IPS-18a (cell line): ENCODE measurements around the gene MYOG.

ENCODE experiments used
- H3K27ac ChIP-seq: one replicate; pipeline ENCODE4 v1.5.1; 2013; ENCODE audit warnings: low read length
- H3K27me3 ChIP-seq: one replicate; pipeline ENCODE4 v1.6.1; 2013; ENCODE audit warnings: mild to moderate bottlenecking, low read length; ENCODE audit not compliant: control insufficient read depth, insufficient read depth
- H3K36me3 ChIP-seq: one replicate; pipeline ENCODE4 v1.6.1; 2013; ENCODE audit warnings: low read depth, low read length; ENCODE audit not compliant: control insufficient read depth
- H3K4me1 ChIP-seq: one replicate; pipeline ENCODE4 v1.6.1; 2013; ENCODE audit warnings: low read depth, low read length; ENCODE audit not compliant: control insufficient read depth
- H3K4me3 ChIP-seq: one replicate; pipeline ENCODE4 v1.5.1; 2013; ENCODE audit warnings: low read length
- H3K9ac ChIP-seq: one replicate; pipeline ENCODE4 v1.6.1; 2013; ENCODE audit warnings: mild to moderate bottlenecking, low read length, moderate library complexity
- H3K9me3 ChIP-seq: one replicate; pipeline ENCODE4 v1.6.1; 2013; ENCODE audit warnings: low read depth, low read length; ENCODE audit not compliant: control insufficient read depth

The MYOG gene

DNA sequence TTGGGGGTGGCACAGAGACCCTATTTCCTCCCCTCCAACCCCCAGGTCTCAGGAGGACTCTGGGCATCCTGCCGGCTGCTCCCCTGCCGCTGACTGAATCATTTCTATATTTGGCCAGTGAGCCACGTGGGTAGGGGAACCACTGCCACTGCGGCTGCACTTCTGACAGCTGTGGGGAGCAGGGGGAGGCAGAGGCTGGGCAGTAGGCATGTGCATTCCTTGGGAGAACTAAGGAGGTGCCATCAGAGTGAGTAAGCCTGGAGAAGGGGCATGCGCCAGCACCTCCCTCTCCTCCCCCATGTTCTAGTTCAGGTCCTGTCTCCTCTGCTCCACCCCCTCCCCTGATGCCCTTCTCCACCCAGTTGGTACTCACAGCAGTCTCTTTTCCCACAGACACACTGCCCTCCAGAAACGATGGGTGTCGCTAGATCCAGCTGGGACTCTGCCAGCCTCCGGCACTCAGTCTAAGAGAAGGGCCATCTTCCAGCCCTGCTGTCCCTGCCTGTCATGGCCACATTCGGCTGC lies 47.5 kb downstream of the MYOG start:
- Histone ChIP-seq H3K27ac (no peak overlapping the region), H3K9ac (no peak overlapping the region), H3K27me3 (no peaks in the 10 kb centered on the region), H3K36me3 (no peaks in the 10 kb centered on the region), H3K4me1 (peaks cover 4% of the 10 kb centered on the region), H3K4me3 (no peak overlapping the region), H3K9me3 (no peaks in the 10 kb centered on the region)

DNA sequence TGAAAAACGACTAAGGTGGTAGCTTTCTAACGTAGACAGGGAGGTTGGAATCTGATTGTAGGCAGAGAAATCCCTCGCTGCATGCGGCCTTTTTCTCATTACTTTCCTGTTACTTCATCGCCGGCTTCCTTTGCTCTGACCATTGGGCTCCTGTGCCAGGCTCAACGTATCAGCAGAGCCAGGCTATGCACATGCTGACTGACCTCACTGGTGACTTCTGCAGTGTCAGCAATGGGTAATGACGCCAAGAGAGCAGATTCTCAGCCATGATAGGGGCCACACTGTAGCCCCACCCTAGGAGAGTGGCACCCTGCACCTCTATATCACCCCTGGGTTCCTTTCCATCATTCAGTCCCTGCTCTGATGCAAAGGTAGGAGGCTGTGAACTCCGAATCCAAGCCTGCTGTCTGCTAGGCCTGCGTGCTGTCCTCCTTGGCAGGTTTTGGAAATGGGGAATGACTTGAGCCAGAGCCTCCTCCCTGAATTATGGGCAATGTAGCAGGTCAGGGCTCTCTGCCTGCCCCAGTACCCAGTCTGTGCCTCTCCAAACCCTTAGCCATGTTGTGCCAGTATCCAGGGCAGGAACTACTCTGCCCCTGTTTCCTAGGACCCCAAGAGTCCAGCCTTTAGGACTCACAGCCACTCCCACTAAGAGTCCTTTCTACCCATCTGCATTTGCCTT lies 48.2 kb downstream of the MYOG start:
- no peak overlapping the region for H3K4me3 ChIP-seq
- no peaks in the 10 kb centered on the region for H3K36me3 ChIP-seq
- no peak overlapping the region for H3K27ac ChIP-seq
- H3K9me3 ChIP-seq = no peaks in the 10 kb centered on the region
- H3K9ac ChIP-seq = no peak overlapping the region
- H3K4me1 ChIP-seq = peaks cover 4% of the 10 kb centered on the region
- no peaks in the 10 kb centered on the region for H3K27me3 ChIP-seq

GRCh38 chr1:203036537-203036936 lies 49.3 kb downstream of the MYOG start:
- H3K27me3 ChIP-seq = no peaks in the 10 kb centered on the region

GRCh38 chr1:203036135-203036534 lies 49.7 kb downstream of the MYOG start:
- H3K4me1 ChIP-seq = peaks cover 4% of the 10 kb centered on the region
- no peaks in the 10 kb centered on the region for H3K9me3 ChIP-seq
- no peaks in the 10 kb centered on the region for H3K36me3 ChIP-seq
- H3K9ac ChIP-seq = no peak overlapping the region
- no peak overlapping the region for H3K27ac ChIP-seq
- H3K4me3 ChIP-seq = no peak overlapping the region
- H3K27me3 ChIP-seq = no peaks in the 10 kb centered on the region

More at GRCh38 chr1:203036537-203036936, 49.3 kb downstream of the MYOG start:
- H3K36me3 ChIP-seq = no peaks in the 10 kb centered on the region
- no peaks in the 10 kb centered on the region for H3K9me3 ChIP-seq
- H3K4me3 ChIP-seq = no peak overlapping the region
- H3K9ac ChIP-seq = no peak overlapping the region
- peaks cover 4% of the 10 kb centered on the region for H3K4me1 ChIP-seq
- no peak overlapping the region for H3K27ac ChIP-seq

DNA sequence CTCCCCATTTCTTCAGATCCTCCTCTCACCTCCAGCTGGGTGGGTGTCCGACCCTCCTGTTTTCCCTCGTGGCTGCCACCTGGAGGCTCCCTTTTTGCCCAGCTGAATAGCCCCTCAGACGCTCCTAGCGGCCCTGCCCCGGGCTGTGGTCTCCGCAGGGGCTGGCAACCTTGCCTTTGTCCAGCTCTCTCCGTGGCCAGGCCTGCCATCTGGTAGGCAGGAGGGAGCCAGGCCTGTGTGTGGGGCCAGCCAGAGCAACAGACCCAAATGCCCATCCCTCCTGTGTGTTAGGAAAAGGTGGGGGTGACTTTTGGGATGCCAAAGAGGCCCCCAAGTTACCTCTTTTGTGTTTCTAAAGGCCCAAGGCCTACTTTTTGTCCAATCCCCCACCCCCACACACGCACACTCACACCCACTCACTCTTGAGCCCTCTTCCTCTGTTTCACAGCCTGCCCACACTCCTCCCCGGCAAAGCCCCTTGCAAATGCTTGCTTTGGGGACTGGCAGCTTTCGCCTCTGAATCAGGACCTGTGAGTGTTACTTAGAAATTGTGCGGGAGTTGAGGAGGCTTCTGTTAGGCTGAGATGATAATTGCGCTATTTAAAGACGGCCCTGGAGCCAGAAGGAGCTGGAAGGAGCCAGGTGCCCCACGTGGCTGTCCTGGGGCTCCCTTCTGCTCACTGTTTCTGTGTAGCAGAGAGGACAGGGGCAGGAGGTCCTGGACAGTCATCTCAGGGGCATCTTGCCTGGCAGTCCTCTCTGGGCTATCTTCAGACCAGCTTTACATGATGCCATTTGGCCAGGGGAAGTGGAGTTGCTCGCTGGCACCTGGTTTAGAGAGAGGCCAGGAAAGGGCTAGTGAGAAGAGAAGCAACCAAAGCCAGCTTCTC lies 50.5 kb downstream of the MYOG start:
- Histone ChIP-seq H3K4me3 (no peak overlapping the region), H3K36me3 (no peaks in the 10 kb centered on the region), H3K9me3 (no peaks in the 10 kb centered on the region), H3K27ac (no peak overlapping the region), H3K4me1 (peaks cover 4% of the 10 kb centered on the region), H3K27me3 (no peaks in the 10 kb centered on the region), H3K9ac (no peak overlapping the region)

DNA sequence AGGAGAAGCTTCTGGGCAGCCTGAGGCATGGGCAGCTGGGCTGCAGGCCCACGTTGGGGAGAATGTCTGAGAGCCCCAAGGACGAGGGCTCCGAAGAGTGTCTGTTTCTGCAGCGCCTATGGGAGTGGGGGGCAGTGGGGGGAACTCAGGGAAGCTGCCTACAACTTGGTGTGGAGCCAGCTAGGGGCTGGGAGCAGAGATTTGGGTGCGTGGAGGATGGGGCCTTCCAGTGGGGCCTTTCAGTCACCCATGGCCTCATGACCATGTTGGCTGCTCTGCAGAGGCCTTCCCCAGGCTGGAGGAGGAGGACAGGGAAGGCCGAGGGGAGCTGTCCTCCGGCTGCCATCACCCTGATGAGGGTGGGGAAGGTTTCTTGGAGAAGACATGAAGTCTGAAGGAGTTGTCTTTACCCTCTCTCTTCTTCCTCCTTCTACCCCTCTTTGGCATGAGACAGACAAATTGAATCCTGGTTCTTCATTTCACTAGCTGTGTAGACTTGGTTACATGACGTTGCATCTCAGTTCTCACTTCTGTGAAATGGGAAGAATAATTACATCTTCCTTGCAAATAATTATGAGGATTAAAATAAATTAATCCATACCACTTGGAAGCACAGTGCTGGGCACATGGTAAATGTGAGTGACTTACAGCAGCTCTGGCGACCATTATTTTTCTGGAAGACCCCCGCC lies 51.2 kb downstream of the MYOG start:
- Histone ChIP-seq H3K27me3 (no peaks in the 10 kb centered on the region), H3K4me1 (peaks cover under 1% of the 10 kb centered on the region), H3K9ac (no peak overlapping the region), H3K9me3 (no peaks in the 10 kb centered on the region), H3K27ac (no peak overlapping the region), H3K4me3 (no peak overlapping the region), H3K36me3 (no peaks in the 10 kb centered on the region)

DNA sequence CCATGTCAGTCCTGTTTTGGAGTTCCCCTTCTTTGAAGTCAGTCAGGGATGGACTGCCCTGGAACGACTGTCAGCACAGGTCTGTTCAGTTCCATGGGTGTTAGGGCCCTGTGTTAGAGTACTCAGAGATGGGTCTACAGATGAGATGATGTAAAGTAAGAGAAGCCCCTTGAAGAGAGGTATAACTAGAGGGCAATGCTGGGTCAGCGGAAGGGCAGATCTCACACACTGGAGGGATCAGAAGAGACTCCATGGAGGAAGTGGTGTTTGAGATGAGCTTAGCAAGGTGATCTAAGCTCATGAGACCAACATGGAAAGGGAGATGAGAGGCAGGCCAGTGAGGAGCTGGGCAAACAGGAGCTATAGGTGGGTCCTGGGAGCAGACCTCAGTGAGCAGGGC lies 51.9 kb downstream of the MYOG start:
- Histone ChIP-seq H3K27ac (no peak overlapping the region), H3K9me3 (no peaks in the 10 kb centered on the region), H3K4me1 (no peaks in the 10 kb centered on the region), H3K27me3 (peaks cover under 1% of the 10 kb centered on the region), H3K4me3 (no peak overlapping the region), H3K36me3 (no peaks in the 10 kb centered on the region), H3K9ac (no peak overlapping the region)

DNA sequence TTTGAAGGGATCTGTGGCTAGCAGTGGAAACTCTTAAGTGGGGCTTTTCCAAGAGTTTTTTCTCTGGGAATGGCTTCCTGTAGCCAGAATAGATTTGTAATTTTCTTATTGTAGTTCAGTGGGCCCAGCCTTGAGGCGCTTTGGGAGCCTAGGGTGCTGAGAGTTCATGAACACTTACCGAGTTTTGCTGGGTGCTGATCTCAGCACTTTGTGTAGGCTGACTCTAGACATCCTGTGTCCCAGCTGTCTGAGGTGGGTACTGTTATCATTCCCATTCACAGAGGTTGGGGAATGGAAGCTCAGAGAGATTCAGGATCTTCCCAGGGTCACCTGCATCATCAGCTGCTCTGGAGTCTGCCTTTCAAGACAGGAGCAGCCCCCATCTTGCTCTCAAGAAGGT lies 52.5 kb downstream of the MYOG start:
- H3K27ac ChIP-seq = no peak overlapping the region
- no peaks in the 10 kb centered on the region for H3K4me1 ChIP-seq
- no peak overlapping the region for H3K9ac ChIP-seq

More for the DNA sequence above, 52.5 kb downstream of the MYOG start:
- H3K4me3 ChIP-seq = no peak overlapping the region
- H3K27me3 ChIP-seq = peaks cover 7% of the 10 kb centered on the region
- H3K9me3 ChIP-seq = no peaks in the 10 kb centered on the region
- H3K36me3 ChIP-seq = no peaks in the 10 kb centered on the region
